GM19099 (cell line): Measurements from ENCODE around the gene FAM47E.
A peak's percentile ranks its signal among the peaks of the same experiment; 100 is the strongest.

Source experiments
- POLR2A ChIP-seq: IDR thresholded peaks from 3 replicates; pipeline ENCODE4 v1.6.1; 2011; ENCODE audit warnings: low read depth; ENCODE audit not compliant: insufficient read length; ENCODE audit errors: extremely low read depth

Gene FAM47E

DNA sequence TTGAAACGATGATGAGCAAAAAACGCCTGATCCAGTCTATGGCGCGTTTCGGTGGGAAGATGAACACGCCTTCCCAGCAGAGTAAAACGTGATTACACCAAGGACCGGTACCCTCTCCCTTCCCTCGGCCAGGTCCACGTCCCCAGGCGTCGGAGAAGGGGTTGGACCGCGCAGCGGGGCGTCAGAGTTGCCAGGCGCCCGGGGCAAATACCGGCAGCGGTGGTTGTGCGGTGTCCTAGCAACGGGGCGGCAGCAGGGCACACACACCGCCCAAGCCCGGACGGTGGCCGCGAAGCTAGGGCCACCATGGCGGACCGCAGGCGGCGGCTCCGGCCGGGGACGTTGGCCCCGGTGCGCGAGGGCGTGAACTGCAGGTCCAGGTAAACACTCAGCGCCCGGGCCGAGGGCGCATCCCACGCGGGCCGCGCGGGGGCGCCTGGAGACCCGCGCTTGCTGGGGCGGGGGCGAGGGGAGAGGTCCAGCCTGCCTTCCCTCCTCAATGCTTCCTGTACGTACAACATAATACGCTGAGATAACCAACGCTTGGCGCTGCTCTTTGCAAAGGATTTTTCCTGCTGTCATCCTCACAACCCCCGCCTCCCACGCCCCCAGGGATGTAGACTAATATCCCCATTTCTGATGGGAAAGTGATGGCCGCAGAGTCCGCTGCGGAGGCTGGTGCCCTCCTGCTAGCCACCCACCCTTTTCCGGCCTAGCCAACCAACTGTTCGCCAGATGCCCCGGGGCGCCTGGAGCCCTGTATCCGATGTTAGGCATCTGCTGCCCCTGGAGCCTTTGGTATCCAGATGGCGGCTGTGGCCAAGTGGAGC lies at the start of gene FAM47E:
FAM47E (plus strand) TSS at position 281 of the 830 bp plus-strand sequence; CDS start at position 307, 26 bp downstream.
- no peak for TF ChIP-seq POLR2A

DNA sequence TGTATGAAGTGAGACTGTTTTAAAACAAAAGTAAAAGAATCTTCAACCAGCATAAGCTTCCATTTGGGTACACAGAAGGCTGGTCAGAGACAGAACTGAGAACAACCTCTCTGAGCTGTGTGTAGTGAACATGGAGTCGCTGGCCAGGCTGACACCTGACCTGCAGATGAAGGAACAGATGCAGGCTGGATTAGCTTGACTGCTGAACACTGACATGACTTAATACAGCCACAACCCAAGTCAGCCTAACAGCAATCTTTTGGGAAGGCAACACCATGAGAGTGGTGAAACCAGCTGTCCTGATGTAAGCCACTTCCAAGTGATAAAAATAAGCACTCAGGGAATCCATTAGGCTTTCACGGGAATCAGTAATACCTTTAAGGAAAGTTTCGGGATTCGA lies 48.0 kb upstream of the FAM47E start:
- no peak for TF ChIP-seq POLR2A

DNA sequence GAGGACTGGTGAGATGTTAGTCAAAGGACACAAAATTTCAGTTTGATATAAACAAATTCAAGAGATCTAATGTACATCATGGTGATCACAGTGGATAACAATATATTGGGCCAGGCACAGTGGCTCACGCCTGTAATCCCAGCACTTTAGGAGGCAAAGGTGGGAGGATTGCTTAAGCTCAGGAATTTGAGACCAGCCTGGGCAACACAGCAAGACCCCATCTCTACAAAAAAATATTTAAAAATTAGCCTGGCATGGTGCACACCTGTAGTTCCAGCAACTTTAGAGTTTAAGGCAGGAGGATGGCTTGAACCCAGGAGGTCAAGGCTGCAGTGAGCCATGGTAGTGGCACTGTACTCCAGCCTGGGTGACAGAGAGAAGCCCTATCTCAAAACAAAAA lies 46.6 kb upstream of the FAM47E start:
- no peak for TF ChIP-seq POLR2A

DNA sequence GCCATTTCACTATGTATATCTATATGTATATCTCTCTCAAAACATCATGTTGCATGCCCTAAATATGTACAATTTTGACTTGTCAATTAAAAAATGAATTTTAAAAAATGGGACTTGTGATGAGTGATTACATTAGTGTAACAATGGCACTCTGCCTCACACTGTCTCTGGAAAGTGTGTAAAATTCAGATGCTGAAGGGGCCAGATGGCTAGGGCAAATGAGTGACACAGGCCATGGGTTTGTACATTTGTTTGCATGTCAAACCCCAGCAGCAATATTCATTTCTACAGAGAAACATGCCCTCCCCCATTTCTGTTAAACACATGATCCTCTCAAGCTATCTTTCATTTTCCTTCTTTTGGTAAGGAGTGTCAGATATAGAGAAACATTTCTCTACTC lies 46.0 kb upstream of the FAM47E start:
- TF ChIP-seq POLR2A, result no peak

GRCh38 chr4:76206222-76206942 lies 45.1 kb upstream of the FAM47E start:
- TF ChIP-seq POLR2A, result no peak

DNA sequence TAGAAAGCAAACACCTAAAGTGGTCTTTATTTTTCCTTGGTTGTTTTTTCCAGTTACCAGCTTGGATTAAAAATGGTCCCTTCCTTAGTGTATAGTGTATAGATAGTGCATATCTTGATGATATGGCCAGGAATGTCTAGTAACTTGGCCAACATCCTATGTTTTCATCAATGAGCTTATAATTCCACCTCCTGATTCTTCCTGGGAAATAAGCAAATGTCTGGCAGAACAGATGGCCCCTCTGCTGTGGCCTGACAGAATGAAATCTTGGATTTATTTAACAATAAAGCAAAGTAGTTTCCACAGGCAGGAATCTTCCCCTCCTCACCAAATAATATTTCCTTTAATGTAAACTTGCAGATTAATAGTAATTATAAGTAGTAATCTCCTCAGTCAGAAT lies 44.0 kb upstream of the FAM47E start:
- no peak for TF ChIP-seq POLR2A

DNA sequence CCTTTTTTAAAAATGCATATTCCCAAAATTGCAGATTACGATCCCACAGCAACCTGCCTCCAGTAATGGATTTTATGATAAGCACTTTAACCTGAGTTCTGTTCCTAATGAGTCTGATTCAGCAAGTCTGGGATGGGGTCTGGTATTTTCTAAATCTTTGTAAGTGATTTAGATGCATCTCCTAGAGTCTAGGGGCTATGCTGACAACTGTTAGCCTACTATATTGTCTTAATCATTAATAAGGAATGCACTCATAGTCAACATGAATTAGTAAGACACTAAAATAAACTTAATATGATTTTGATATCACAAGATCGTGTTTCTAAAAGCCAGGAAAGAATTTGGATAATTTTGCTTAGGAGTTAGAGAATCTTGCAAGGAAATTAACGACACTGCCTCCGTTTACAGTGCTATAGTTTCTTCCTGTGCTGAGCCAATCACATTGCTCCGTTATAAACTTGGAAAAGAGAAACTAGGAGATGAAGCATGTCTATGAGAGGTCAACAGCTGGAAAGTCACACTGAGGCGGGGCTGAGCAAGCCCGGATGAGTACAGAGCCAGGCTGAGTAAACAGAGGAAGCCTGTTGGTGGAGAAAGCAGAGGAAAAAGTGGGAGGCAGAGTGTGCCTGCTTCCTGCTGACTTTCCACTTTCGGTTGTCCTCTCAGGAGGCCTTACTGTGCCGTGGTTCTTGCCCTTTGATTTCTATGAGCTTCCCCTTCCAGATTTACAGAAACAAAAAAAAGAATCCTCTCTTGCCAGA lies 43.3 kb upstream of the FAM47E start:
- no peak for TF ChIP-seq POLR2A

DNA sequence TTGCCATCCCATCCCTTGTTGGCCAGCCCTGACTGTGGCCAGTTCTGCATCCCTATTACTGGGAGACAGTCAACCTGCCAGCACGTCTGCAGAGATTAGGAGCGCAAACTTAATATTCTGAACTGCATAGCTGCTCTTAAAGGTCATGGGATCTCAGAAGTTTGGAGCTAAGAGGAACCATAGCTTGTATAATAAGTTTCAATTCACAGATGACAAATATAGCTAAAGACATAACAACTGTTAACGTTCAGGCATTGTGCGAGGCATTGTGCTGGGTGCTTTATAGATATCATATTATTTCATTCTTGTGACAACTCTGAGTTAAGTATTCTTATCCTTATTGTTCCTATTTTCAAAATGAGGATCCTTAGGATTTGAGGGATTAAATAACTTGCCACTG lies 41.6 kb upstream of the FAM47E start:
- TF ChIP-seq POLR2A, result no peak

GRCh38 chr4:76210452-76210851 lies 41.1 kb upstream of the FAM47E start:
- TF ChIP-seq POLR2A, result no peak

- TF ChIP-seq POLR2A, result no peak
Measured at GRCh38 chr4:76211769-76212708, 39.5 kb upstream of the FAM47E start.

DNA sequence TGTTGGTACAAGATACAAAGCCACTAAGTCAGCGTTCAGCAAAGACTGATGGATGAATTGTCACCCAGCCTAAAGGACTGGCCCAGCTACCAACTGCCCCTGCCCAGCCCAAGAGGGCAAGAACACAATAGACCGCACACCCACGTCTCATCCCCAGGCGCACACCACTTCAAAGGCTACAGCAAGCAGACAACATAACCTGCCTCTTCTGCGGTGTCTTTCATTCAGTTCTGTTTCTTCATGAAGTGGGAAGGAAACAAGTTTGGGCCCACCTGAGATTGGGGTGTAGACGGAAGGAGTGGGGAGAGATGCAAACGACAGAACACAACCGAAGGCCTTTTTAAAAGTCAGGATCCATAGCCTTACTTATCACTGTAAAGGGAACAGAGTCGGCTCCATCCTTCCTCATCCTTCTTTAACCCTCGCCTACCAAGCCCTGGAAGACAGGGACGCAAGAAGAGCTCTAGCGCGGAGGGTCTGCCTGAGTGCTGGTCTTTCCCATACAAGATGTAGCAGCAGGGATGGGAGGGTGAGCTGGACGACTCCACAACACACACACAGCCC lies 38.6 kb upstream of the FAM47E start:
- TF ChIP-seq POLR2A, result no peak

DNA sequence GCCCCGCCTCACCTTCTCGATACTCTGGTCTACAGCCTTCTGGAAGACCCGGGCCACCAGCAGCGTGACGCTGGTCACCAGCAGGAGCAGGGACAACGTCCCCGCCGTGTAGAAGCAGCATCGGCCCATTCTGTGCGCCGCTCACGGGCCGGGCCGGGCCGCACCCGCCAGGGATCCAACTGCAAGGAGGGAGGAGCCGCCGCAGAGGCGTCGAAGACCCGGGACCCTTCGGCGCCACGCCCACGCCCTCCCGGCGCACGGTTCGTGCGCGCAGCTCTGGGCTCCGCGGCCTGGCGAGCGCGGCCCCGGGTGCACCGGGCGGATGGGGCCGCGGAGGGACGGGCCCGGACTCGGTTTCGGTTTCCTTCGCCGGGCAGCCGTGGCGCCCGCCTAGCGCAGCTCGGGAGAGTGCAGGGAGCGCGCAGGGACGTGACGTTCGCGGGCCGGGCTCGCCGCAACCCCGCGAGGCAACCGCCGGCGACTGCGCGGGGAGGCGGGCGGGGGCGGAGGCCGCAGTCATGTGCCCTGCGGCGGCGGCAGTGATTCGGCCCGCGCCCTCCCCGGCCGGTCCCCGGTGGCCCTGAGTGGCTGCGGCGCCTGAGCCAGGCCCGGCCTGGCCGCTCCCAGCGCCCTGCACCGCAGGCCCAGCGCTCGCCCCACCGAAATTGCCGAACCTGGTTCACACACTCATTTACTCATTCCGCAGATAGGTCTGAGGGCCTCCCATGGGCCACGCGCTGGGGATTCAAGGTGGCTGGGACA lies 37.9 kb upstream of the FAM47E start, which contains the start of gene SCARB2:
SCARB2 (minus strand) TSS at position 410 of the 762 bp plus-strand sequence; CDS start at position 129, 281 bp downstream.
- peak; percentile 63 for TF ChIP-seq POLR2A

DNA sequence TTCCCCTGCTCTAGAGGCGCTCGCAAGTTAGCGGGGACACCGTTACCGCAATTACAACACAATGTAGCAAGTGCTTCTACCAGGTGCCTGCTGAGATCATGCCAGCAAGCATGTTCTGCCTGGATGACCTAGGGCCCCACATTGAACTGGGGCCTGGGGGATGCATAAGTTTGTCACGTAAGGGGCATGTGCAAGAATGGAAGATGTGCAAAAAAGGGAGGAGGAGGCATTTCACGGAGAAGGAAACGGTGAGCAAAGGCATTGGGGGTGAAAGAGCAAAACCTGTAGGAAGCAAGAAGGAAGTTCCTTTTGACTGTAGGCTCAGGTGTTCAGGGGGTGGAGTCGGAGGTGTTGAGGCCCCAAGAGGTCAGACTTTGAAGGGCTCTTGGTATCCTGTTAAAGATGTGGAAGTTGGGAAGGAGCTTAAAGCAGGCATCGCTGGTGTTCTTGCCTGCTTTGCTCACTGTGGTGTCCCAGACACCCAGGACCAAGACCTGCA lies 37.3 kb upstream of the FAM47E start:
- no peak for TF ChIP-seq POLR2A
